H9 (cell line): ENCODE data around the gene DAGLB. TPM values are rescaled to one million over a fixed set of nuclear protein-coding genes. Genes with fewer than 3 reads are reported as not detected.
"Not testable (repeated sequence)": the region's sequence is repeated elsewhere in the genome, so short reads cannot be mapped to it uniquely, and the experiment has no call there.

Experiments
- DNase-seq: peaks from one replicate; pipeline ENCODE4 v3.0.0-alpha.2; 2017
- H2AFZ ChIP-seq: one replicate; pipeline ENCODE4 v1.6.1; 2013; ENCODE audit warnings: mild to moderate bottlenecking, low read length, control low read depth, moderate library complexity
- H2AK5ac ChIP-seq: 2 replicates; pipeline ENCODE4 v1.6.1; 2013; ENCODE audit warnings: low read length, control low read depth, mixed read lengths; ENCODE audit not compliant: insufficient read length
- H2BK120ac ChIP-seq: one replicate; pipeline ENCODE4 v1.6.1; 2013; ENCODE audit warnings: low read depth, mild to moderate bottlenecking, low read length, control low read depth, inconsistent platforms; ENCODE audit not compliant: poor library complexity, severe bottlenecking
- H2BK12ac ChIP-seq: 2 replicates; pipeline ENCODE4 v1.6.1; 2013; ENCODE audit warnings: low read length, control low read depth, mixed read lengths, low read depth; ENCODE audit not compliant: insufficient read length
- H2BK15ac ChIP-seq: 2 replicates; pipeline ENCODE4 v1.6.1; 2013; ENCODE audit warnings: low read depth, low read length, control low read depth
- H2BK20ac ChIP-seq: one replicate; pipeline ENCODE4 v1.6.1; 2013; ENCODE audit warnings: low read depth, mild to moderate bottlenecking, low read length, control low read depth, inconsistent platforms; ENCODE audit not compliant: poor library complexity, severe bottlenecking
- H2BK5ac ChIP-seq: 2 replicates; pipeline ENCODE4 v1.6.1; 2013; ENCODE audit warnings: low read length, control low read depth, mixed read lengths; ENCODE audit not compliant: insufficient read length
- H3K14ac ChIP-seq: 2 replicates; pipeline ENCODE4 v1.6.1; 2013; ENCODE audit warnings: low read length, control low read depth; ENCODE audit not compliant: insufficient read depth
- H3K18ac ChIP-seq: 2 replicates; pipeline ENCODE4 v1.6.1; 2013; ENCODE audit warnings: low read depth, mild to moderate bottlenecking, mixed read lengths, low read length, control low read depth; ENCODE audit not compliant: insufficient read length
- H3K23ac ChIP-seq: 2 replicates; pipeline ENCODE4 v1.6.1; 2013; ENCODE audit warnings: low read length, control low read depth, mixed read lengths, low read depth; ENCODE audit not compliant: insufficient read length
- H3K23me2 ChIP-seq: 2 replicates; pipeline ENCODE4 v1.6.1; 2013; ENCODE audit warnings: low read depth, mild to moderate bottlenecking, mixed read lengths, low read length, control low read depth; ENCODE audit not compliant: insufficient read length, poor library complexity, severe bottlenecking
- H3K27ac ChIP-seq: 2 replicates; pipeline ENCODE4 v1.5.1; 2013; ENCODE audit warnings: low read length, control low read depth, mixed read lengths, low read depth; ENCODE audit not compliant: insufficient read length
- H3K27me3 ChIP-seq: 2 replicates; pipeline ENCODE4 v1.6.1; 2013; ENCODE audit warnings: low read length, control low read depth, inconsistent platforms; ENCODE audit not compliant: insufficient read depth
- H3K4ac ChIP-seq: 2 replicates; pipeline ENCODE4 v1.6.1; 2013; ENCODE audit warnings: low read depth, mild to moderate bottlenecking, control low read depth, inconsistent platforms, low read length, moderate library complexity
- H3K4me1 ChIP-seq: 2 replicates; pipeline ENCODE4 v1.6.1; 2013; ENCODE audit warnings: low read length, control low read depth, inconsistent platforms; ENCODE audit not compliant: insufficient read depth
- H3K4me2 ChIP-seq: 2 replicates; pipeline ENCODE4 v1.6.1; 2013; ENCODE audit warnings: low read length, control low read depth, mixed read lengths; ENCODE audit not compliant: insufficient read length, insufficient read depth
- H3K56ac ChIP-seq: 2 replicates; pipeline ENCODE4 v1.6.1; 2013; ENCODE audit warnings: low read depth, mild to moderate bottlenecking, mixed read lengths, low read length, control low read depth; ENCODE audit not compliant: insufficient read length
- H3K79me1 ChIP-seq: 2 replicates; pipeline ENCODE4 v1.6.1; 2013; ENCODE audit warnings: low read depth, mild to moderate bottlenecking, moderate library complexity, low read length, control low read depth, inconsistent platforms; ENCODE audit not compliant: insufficient read depth, poor library complexity, severe bottlenecking
- H3K79me2 ChIP-seq: 2 replicates; pipeline ENCODE4 v1.6.1; 2013; ENCODE audit warnings: low read length, control low read depth, inconsistent platforms; ENCODE audit not compliant: insufficient read depth
- H3K9ac ChIP-seq: 2 replicates; pipeline ENCODE4 v1.6.1; 2013; ENCODE audit warnings: low read length, control low read depth, mixed read lengths; ENCODE audit not compliant: insufficient read length; ENCODE audit errors: extremely low read depth
- H3K9me3 ChIP-seq: one replicate; pipeline ENCODE4 v1.6.1; 2013; ENCODE audit warnings: low read depth, low read length, inconsistent platforms; ENCODE audit not compliant: control insufficient read depth
- H3T11ph ChIP-seq: one replicate; pipeline ENCODE4 v1.6.1; 2013; ENCODE audit warnings: mild to moderate bottlenecking, low read length, control low read depth, inconsistent platforms
- H4K20me1 ChIP-seq: one replicate; pipeline ENCODE4 v1.6.1; 2013; ENCODE audit not compliant: control insufficient read depth, insufficient read length, insufficient read depth
- H4K5ac ChIP-seq: 2 replicates; pipeline ENCODE4 v1.6.1; 2013; ENCODE audit warnings: low read depth, mild to moderate bottlenecking, mixed read lengths, low read length, control low read depth; ENCODE audit not compliant: insufficient read length
- H4K8ac ChIP-seq: replicated peaks from 2 replicates; pipeline ENCODE4 v1.6.1; 2013; ENCODE audit warnings: low read length, control low read depth, mixed read lengths, low read depth; ENCODE audit not compliant: insufficient read length
- H4K91ac ChIP-seq: 2 replicates; pipeline ENCODE4 v1.6.1; 2013; ENCODE audit warnings: low read depth, mild to moderate bottlenecking, moderate library complexity, mixed read lengths, low read length, control low read depth; ENCODE audit not compliant: insufficient read length
- H3K27ac Mint-ChIP-seq, 3 experiments: 2 replicates in 2 of 3; 3 replicates in 1 of 3; pipeline ENCODE4 v1.8.0; 2020 to 2021; ENCODE audit warnings: mixed read lengths in 3 of 3, mild to moderate bottlenecking in 1 of 3, moderate library complexity in 1 of 3
- H3K27me3 Mint-ChIP-seq: 2 replicates; pipeline ENCODE4 v1.8.0; 2021; ENCODE audit warnings: low read depth, mild to moderate bottlenecking, moderate library complexity, mixed read lengths
- H3K36me3 Mint-ChIP-seq, 3 experiments: 2 replicates in 2 of 3; 3 replicates in 1 of 3; pipeline ENCODE4 v1.8.0; 2020 to 2021; ENCODE audit warnings: low read depth in 3 of 3, mixed read lengths in 3 of 3; ENCODE audit not compliant: insufficient read depth in 1 of 3
- H3K4me1 Mint-ChIP-seq, 2 experiments: 2 replicates each; pipeline ENCODE4 v1.8.0; 2020; ENCODE audit warnings: mixed read lengths in 2 of 2
- H3K4me3 Mint-ChIP-seq, 2 experiments: 2 replicates in 1 of 2; 3 replicates in 1 of 2; pipeline ENCODE4 v1.8.0; 2020 to 2021; ENCODE audit warnings: mild to moderate bottlenecking in 2 of 2, mixed read lengths in 2 of 2, moderate library complexity in 1 of 2
- H3K9me3 Mint-ChIP-seq, 2 experiments: 2 replicates in 1 of 2; 3 replicates in 1 of 2; pipeline ENCODE4 v1.8.0; 2020; ENCODE audit warnings: mild to moderate bottlenecking in 2 of 2, mixed read lengths in 2 of 2, moderate library complexity in 1 of 2
- CTCF ChIP-seq: fragments of 200-600 bp; sonication (generic); conservative IDR thresholded peaks from 3 replicates; pipeline ENCODE4 v1.8.0; 2021; ENCODE audit warnings: antibody characterized with exemption, mild to moderate bottlenecking
- WGBS: extraction: QIAGEN DNeasy Blood & Tissue Kit; methylation state at CpG from one replicate; pipeline ENCODE4 v1.1.7; 2013; ENCODE audit warnings: missing lambda C conversion rate, low lambda C conversion rate, mixed read lengths; ENCODE audit not compliant: insufficient read length; ENCODE audit errors: extremely low coverage; 5-methylcytosine and 5-hydroxymethylcytosine counted together
- total RNA-seq: library from RNA; stranded (reverse); gene quantifications from 2 replicates; pipeline ENCODE4 v1.2.1, GENCODE V29; 2021

The DAGLB gene
- total RNA-seq, 1 experiment from 2014 or later, result 46.4 TPM

GRCh38 chr7:6401536-6401935 lies 46.2 kb downstream of the DAGLB start:
- no peak overlapping the region for H3K4me2 ChIP-seq
- no peak overlapping the region for H3T11ph ChIP-seq
- peaks cover 7 to 13% of the 10 kb centered on the region in 2 experiments; a peak in 3 of 4 replicates for H3K4me1 Mint-ChIP-seq
- H2BK12ac ChIP-seq, result no peak overlapping the region
- H3K4me1 ChIP-seq, result no peaks in the 10 kb centered on the region
- no peak overlapping the region for H3K4ac ChIP-seq
- no peak overlapping the region for H3K23ac ChIP-seq
- H3K56ac ChIP-seq, result no peak overlapping the region
- H3K79me2 ChIP-seq, result peaks cover 6% of the 10 kb centered on the region; the same call in 1 of the 2 replicates
- no peaks in the 10 kb centered on the region for H3K79me1 ChIP-seq
- WGBS, result no CpG with 5 or more reads among the region's 10 CpGs
- no peak overlapping the region for H4K5ac ChIP-seq
- no peak overlapping the region for H3K9ac ChIP-seq
- peak overlapping the region in 2 of 3 experiments; percentile 85 to 91; a peak in 4 of 7 replicates for H3K27ac Mint-ChIP-seq
- no peak overlapping the region for H4K91ac ChIP-seq
- H2BK15ac ChIP-seq, result no peak overlapping the region
- H3K27ac ChIP-seq, result no peak overlapping the region
- H3K36me3 Mint-ChIP-seq, result peaks cover 47 to 64% (median 59%) of the 10 kb centered on the region in 3 experiments
- H2AFZ ChIP-seq, result no peak overlapping the region
- H3K4me3 Mint-ChIP-seq, result no peak overlapping the region
- H3K14ac ChIP-seq, result no peak overlapping the region
- no peaks in the 10 kb centered on the region for H3K27me3 Mint-ChIP-seq
- no peak overlapping the region for H2BK120ac ChIP-seq
- no peaks in the 10 kb centered on the region for H3K23me2 ChIP-seq
- H3K18ac ChIP-seq, result no peak overlapping the region
- H3K9me3 ChIP-seq, result no peaks in the 10 kb centered on the region
- no peak overlapping the region for H2BK5ac ChIP-seq
- no peak overlapping the region for H2BK20ac ChIP-seq
- no peak for TF ChIP-seq CTCF
- no peaks in the 10 kb centered on the region for H4K20me1 ChIP-seq
- no peaks in the 10 kb centered on the region for H3K27me3 ChIP-seq
- H4K8ac ChIP-seq, result no peak overlapping the region
- no peak for DNase-seq
- H2AK5ac ChIP-seq, result no peak overlapping the region
- H3K9me3 Mint-ChIP-seq, result no peaks in the 10 kb centered on the region

- not testable (repeated sequence) for H4K91ac ChIP-seq, H4K8ac ChIP-seq, H3K14ac ChIP-seq, H3K27me3 ChIP-seq, H3K4me1 ChIP-seq, H2BK12ac ChIP-seq, H4K20me1 ChIP-seq, H4K5ac ChIP-seq, H2BK20ac ChIP-seq, H3K9me3 Mint-ChIP-seq, H2BK5ac ChIP-seq, H3K4me2 ChIP-seq, DNase-seq, H3K4ac ChIP-seq, H3K23me2 ChIP-seq, H2AFZ ChIP-seq, H3K27me3 Mint-ChIP-seq, H3K4me3 Mint-ChIP-seq, H3K56ac ChIP-seq, H3K9ac ChIP-seq, H2BK120ac ChIP-seq, H3K9me3 ChIP-seq, H3K18ac ChIP-seq, H3K23ac ChIP-seq, H3T11ph ChIP-seq, H2AK5ac ChIP-seq, H3K27ac ChIP-seq, H3K79me1 ChIP-seq, H2BK15ac ChIP-seq
- peaks cover 7 to 17% of the 10 kb centered on the region in 2 experiments; a peak in 3 of 4 replicates for H3K4me1 Mint-ChIP-seq
- H3K36me3 Mint-ChIP-seq, result peaks cover 50 to 65% (median 61%) of the 10 kb centered on the region in 3 experiments
- H3K27ac Mint-ChIP-seq, result peak overlapping the region in 2 of 3 experiments; percentile 31 to 36; a peak in 1 of 7 replicates
- peaks cover 16% of the 10 kb centered on the region; the same call in 1 of the 2 replicates for H3K79me2 ChIP-seq
- WGBS, result no CpG with 5 or more reads among the region's 19 CpGs
These were observed 47.3 kb downstream of the DAGLB start for GRCh38 chr7:6400243-6401105.
